BJ (cell line): ENCODE measurements around the gene CTNNA1. TPM values are rescaled to one million over a fixed set of nuclear protein-coding genes. Genes with fewer than 3 reads are reported as not detected.

Experiments
- CTCF ChIA-PET: fragments of 350-600 bp; formaldehyde crosslinking; extraction: SDS; loops from one replicate; lab custom pipeline; 2021; ENCODE audit warnings: antibody characterized with exemption, inconsistent platforms; lab: Yijun Ruan, JAX
- POLR2A ChIA-PET: fragments of 300-600 bp; sonication (Branson Sonifier 250); formaldehyde crosslinking; extraction: SDS; loops from one replicate; lab custom pipeline; 2021; ENCODE audit warnings: antibody characterized with exemption; lab: Charles Lee
- DNase-seq: peaks from one replicate; pipeline ENCODE4 v3.0.0-alpha.2; 2011; ENCODE audit warnings: low read depth
- H3K27me3 ChIP-seq: 2 replicates; pipeline ENCODE4 v1.6.0; 2011; ENCODE audit warnings: low read length; ENCODE audit not compliant: control insufficient read depth, insufficient read depth
- H3K36me3 ChIP-seq: 2 replicates; pipeline ENCODE4 v1.5.1; 2011; ENCODE audit warnings: low read length; ENCODE audit not compliant: control insufficient read depth, insufficient read depth
- H3K4me3 ChIP-seq: 2 replicates; pipeline ENCODE4 v1.5.1; 2011; ENCODE audit warnings: low read depth, mild to moderate bottlenecking, control low read depth, low read length
- polyA plus RNA-seq: library from polyadenylated mRNA; depleted of rRNA; stranded (reverse); fragments of >200 nt; gene quantifications from 2 replicates; pipeline ENCODE4 v1.2.3, GENCODE V29; 2011
- TF ChIP-seq, protein P1 (sequence below): IDR thresholded peaks from 2 replicates; pipeline ENCODE4 v1.5.1; 2011; ENCODE audit warnings: low read depth, mild to moderate bottlenecking, control low read depth, inconsistent platforms, low read length, moderate library complexity; ENCODE audit not compliant: insufficient read depth

CTNNA1 gene
- polyA plus RNA-seq, 1 experiment = 169 TPM

DNA sequence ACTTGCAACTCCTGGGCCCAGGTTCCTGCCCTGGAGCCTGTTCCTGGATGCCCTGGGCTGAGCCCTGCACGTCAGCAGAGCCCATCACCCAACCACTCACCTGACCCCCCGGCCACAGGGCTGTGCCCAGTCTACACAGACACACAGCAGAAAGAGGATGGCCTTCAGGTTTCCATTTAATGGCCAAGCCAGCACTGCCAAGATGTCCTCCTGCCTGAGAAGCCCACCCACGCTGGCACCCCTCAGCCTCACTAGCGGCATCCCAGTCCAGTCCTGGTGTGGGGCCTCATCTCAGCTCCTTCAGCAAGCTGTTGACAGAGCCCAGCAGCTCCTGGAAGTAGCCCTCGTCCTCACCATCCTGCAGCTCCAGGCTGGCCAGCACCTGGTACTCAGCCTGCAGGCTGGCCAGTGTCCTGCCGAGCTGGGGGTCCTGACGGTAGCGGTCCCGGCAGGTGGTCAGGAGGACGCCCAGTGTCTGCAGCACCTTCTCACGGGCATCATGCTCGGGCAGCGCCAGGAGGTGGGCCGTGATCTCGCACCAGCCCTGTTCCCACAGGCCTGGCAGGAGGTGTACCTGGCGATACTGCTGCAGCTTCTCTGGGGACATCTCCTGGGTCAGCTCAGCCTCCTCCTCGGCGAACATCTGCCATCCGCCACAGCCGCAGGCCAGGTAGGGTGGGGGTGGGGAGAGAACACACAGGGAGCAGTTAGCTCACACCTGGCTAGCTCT lies 193.8 kb downstream of the CTNNA1 start:
- H3K27me3 ChIP-seq = no peaks in the 10 kb centered on the region
- ChIA-PET POLR2A (no interaction called here), CTCF (no interaction called here)
- no peak for DNase-seq
- TF ChIP-seq, protein P1, sequence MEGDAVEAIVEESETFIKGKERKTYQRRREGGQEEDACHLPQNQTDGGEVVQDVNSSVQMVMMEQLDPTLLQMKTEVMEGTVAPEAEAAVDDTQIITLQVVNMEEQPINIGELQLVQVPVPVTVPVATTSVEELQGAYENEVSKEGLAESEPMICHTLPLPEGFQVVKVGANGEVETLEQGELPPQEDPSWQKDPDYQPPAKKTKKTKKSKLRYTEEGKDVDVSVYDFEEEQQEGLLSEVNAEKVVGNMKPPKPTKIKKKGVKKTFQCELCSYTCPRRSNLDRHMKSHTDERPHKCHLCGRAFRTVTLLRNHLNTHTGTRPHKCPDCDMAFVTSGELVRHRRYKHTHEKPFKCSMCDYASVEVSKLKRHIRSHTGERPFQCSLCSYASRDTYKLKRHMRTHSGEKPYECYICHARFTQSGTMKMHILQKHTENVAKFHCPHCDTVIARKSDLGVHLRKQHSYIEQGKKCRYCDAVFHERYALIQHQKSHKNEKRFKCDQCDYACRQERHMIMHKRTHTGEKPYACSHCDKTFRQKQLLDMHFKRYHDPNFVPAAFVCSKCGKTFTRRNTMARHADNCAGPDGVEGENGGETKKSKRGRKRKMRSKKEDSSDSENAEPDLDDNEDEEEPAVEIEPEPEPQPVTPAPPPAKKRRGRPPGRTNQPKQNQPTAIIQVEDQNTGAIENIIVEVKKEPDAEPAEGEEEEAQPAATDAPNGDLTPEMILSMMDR = no peak
- peaks cover 4% of the 10 kb centered on the region for H3K36me3 ChIP-seq
- no peak overlapping the region for H3K4me3 ChIP-seq

GRCh38 chr5:138947780-138948179 lies 194.6 kb downstream of the CTNNA1 start:
- Histone ChIP-seq H3K27me3 (no peaks in the 10 kb centered on the region), H3K4me3 (no peak overlapping the region), H3K36me3 (peaks cover 4% of the 10 kb centered on the region)
- TF ChIP-seq, protein P1 = no peak
- DNase-seq = no peak
- ChIA-PET CTCF (no interaction called here), POLR2A (no interaction called here)

GRCh38 chr5:138948471-138949222 lies 195.4 kb downstream of the CTNNA1 start:
- ChIA-PET POLR2A (no interaction called here), CTCF (no interaction called here)
- Histone ChIP-seq H3K4me3 (no peak overlapping the region), H3K27me3 (no peaks in the 10 kb centered on the region), H3K36me3 (peaks cover 4% of the 10 kb centered on the region)
- TF ChIP-seq, protein P1 = no peak
- no peak for DNase-seq

GRCh38 chr5:138949223-138949574 lies 196.0 kb downstream of the CTNNA1 start:
- no peak overlapping the region for H3K4me3 ChIP-seq
- DNase-seq = no peak
- peaks cover 4% of the 10 kb centered on the region for H3K36me3 ChIP-seq
- H3K27me3 ChIP-seq = no peaks in the 10 kb centered on the region
- ChIA-PET CTCF (no interaction called here), POLR2A (no interaction called here)
- TF ChIP-seq, protein P1 = no peak

- TF ChIP-seq, protein P1 = no peak
- CTCF ChIA-PET = no interaction called here
- no peak for DNase-seq
Measured at GRCh38 chr5:138949988-138950387, 196.8 kb downstream of the CTNNA1 start.

More at GRCh38 chr5:138949988-138950387, 196.8 kb downstream of the CTNNA1 start:
- peaks cover 4% of the 10 kb centered on the region for H3K36me3 ChIP-seq
- H3K27me3 ChIP-seq = no peaks in the 10 kb centered on the region
- H3K4me3 ChIP-seq = no peak overlapping the region
- POLR2A ChIA-PET = no interaction called here
